Hepatocyte (in vitro differentiated cells): ENCODE data around the gene G6PD.

Experiments used
- EZH2 ChIP-seq: fragments of 200-600 bp; sonication (generic); IDR thresholded peaks from 2 replicates; pipeline ENCODE4 v1.6.1; 2016; ENCODE audit warnings: antibody characterized with exemption, mild to moderate bottlenecking, borderline replicate concordance
- EZH2phosphoT487 ChIP-seq: fragments of 200-600 bp; sonication (generic); IDR thresholded peaks from one replicate; pipeline ENCODE4 v1.6.1; 2018; ENCODE audit warnings: antibody characterized with exemption, mild to moderate bottlenecking, low read depth, moderate library complexity; ENCODE audit not compliant: unreplicated experiment, severe bottlenecking
- TF ChIP-seq, protein P1 (sequence below): fragments of 200-600 bp; sonication (generic); IDR thresholded peaks from 2 replicates; pipeline ENCODE4 v1.5.1; 2016; ENCODE audit warnings: antibody characterized with exemption, mild to moderate bottlenecking; ENCODE audit not compliant: poor library complexity

DNA sequence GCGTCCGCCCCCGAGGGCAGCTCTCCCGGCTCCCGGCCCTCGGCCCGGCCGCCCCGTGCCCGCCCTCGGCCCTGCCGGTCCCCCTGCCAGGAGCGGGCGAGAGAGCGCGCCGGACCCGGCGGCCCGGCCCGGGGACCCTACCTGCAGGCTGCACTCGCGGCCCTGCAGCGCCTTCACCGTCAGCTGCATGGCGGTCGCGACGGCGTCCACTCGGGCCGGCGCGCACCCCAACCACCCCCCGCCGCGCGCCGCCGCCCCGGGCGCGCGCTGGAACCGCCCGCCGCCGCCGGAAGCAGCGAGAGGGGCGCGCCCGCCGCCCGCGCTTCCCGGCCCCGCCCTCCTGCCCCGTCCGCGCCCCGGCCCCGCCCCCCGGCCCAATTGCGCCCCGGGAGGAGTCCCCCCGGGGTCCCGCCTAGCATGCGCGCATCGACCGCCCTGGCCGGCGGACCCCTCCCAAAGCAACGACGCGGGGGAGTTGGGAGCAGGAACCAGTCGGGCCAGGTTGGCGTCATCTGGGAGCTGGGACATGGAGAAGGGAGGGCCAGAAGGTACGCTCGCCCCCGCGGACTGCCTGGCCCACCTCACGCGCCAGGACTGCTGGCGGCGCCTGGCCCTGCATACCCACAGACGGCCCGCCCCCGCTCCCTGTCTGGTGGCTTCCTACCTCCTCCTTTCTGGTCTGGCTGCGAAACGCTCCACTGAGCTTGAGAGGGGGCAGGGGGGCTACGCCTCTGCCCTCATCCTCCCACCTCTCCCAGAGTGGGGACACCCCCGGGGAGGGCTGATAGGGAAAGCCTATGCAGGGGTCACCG, 60.0 kb downstream of the G6PD start, which contains the start of gene UBL4A:
- TF ChIP-seq, protein P1, sequence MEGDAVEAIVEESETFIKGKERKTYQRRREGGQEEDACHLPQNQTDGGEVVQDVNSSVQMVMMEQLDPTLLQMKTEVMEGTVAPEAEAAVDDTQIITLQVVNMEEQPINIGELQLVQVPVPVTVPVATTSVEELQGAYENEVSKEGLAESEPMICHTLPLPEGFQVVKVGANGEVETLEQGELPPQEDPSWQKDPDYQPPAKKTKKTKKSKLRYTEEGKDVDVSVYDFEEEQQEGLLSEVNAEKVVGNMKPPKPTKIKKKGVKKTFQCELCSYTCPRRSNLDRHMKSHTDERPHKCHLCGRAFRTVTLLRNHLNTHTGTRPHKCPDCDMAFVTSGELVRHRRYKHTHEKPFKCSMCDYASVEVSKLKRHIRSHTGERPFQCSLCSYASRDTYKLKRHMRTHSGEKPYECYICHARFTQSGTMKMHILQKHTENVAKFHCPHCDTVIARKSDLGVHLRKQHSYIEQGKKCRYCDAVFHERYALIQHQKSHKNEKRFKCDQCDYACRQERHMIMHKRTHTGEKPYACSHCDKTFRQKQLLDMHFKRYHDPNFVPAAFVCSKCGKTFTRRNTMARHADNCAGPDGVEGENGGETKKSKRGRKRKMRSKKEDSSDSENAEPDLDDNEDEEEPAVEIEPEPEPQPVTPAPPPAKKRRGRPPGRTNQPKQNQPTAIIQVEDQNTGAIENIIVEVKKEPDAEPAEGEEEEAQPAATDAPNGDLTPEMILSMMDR: no peak
- no peak for TF ChIP-seq EZH2phosphoT487
- no peak for TF ChIP-seq EZH2
